GM21515 (cell line): ENCODE measurements around the gene SLC25A51.
"Not testable (repeated sequence)": the region's sequence is repeated elsewhere in the genome, so short reads cannot be mapped to it uniquely, and the experiment has no call there.

Experiments
- ATAC-seq: cut with Tn5 transposase; IDR thresholded peaks from one replicate; pipeline ENCODE4 v1.9.1; 2021; ENCODE audit not compliant: unreplicated experiment

Gene SLC25A51

DNA sequence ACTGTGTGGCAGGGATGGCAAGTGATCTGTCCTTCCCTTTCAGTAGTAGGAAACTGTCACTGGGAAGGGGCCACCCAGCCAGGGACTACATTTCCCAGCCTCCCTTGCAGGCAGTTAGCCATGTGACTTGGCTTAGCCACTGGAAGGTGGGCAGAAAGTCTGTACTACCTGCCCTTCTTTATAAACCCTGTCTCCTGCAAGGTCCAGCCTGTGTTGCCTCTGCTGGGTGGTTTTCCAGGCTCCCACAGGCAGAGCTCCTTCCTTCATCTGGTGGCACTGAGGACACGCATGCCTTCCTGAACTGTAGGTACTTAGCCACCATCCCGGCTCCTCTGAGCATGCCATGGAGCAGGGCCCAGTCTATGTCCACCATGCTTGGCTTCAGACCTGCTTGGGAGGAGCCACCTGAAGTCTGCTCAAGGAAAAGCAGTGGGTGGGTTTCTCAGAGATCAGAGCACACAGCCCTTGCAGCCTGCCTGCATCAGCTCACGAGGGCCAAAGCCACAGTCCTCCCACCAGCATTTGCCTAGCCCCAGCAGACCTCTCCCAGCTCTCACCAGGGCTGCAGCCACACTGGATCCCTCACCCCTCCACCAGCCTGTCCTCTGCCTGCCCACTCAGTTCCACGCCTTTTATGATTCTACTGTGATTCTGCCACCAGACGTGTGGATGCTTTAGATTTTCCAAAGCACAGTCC is 16.7 kb upstream of the SLC25A51 start:
- ATAC-seq, result peak; percentile 58

DNA sequence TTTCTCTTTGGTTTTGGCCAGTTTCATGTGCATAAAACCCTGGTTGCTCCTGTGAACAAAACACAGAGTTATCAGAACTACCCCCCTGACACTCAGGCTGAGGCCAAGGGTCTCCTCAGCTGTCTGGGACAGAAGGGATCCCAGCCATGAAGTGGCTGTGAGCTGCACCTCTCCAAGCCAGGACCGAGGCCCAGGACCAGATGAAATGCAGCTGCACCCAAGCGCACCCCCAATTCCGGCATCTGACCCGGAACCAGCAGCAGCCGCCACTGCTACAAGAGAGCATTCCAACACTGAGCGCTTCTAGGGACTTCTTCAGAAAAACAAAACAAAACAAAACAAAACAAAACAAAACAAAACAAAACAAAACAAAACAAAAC is 16.0 kb upstream of the SLC25A51 start:
- no peak for ATAC-seq

DNA sequence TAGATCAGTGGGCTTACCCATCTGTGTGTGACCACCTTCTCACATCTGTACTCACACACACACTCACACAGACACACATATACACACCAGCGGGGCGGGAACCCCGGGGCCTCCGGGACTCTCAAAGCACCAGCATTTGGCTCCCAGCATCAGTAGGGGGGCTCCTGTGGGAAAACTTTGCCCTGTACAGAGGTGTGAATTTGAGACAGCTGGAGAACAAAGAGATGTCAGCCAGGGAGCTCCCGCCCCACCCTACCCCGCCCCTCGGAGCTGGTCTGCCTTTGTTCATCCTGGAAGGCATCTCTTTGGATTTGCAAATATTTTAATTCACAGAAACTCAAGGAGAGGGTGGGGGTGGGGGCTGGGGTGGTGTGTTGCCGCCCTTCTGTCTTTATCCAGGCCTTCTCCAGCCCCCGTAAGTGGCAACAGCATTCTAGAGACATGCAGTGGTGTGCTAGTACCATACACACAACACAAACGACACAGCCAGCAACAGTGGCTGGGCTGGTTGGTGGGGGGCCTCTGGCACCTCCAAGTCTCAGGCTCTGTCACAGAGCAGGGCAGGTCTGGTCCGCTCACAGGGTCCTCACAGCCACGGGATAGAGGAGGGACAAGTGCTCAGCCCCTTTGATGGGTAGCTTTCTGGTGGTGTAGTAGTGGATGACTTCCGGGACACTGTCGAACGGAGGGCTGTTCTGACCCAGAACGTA is 15.5 kb upstream of the SLC25A51 start:
- no peak for ATAC-seq

DNA sequence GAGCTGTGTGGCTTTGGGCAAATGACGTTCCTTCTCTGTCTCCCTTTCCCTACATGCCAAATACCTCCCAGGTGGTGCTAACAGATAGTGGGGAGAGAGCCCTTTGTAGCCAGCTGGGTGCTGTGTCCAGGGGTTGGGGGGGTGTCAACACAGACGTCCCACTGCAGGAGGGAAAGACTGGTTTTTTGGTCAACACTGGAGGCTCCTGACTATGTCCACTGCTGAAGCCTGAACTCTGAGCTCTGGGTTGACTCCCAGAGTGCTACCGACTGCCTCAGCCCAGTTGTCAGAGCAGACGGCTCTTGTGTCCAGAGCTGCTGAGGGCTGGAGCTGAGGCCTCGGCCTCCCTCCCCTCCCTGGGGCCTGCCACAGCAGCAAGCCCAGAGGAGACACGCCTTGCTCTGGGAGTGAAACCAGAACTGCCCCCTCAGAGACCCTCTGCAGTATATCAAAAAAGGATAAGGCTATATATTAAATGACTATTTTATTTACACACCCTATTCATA is 14.8 kb upstream of the SLC25A51 start:
- ATAC-seq, result no peak

DNA sequence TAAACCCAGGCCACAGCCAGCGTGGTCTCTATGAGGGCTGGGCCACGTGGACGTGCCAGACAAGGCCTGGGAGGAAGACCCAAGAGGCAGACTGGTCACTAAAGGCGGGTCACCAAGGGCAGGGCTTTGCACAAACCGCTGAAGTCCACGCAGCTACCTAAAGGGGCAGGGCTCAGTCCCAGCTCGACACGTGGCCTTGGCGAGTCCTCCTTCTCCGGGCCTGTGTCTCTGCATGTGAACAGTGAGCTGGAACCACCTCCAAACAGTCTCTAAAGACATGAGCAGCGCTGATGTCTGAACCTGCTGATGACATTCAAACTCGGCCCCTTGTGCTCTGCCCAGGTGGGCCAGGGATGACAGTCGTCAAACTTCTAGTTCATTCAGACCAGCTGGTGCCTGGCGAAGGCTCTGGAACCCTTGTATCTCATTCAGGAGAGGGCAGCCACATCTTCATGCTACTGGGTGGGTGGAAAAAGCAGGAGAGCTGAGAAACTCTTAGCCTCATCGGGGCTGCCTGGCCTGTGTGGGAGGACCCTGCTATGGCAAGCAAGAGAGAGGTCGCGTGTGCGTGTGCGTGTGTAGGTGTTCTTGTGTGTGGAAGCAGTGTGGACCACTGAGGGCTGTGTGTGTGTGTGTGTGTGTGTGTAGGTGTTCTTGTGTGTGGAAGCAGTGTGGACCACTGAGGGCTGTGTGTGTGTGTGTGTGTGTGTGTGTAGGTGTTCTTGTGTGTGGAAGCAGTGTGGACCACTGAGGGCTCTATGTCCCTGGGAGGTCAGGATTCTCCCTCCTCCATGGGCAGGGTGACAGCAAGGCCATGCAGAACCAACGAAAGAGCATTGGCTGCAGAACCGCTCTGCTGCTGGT is 14.1 kb upstream of the SLC25A51 start:
- ATAC-seq, result no peak

DNA sequence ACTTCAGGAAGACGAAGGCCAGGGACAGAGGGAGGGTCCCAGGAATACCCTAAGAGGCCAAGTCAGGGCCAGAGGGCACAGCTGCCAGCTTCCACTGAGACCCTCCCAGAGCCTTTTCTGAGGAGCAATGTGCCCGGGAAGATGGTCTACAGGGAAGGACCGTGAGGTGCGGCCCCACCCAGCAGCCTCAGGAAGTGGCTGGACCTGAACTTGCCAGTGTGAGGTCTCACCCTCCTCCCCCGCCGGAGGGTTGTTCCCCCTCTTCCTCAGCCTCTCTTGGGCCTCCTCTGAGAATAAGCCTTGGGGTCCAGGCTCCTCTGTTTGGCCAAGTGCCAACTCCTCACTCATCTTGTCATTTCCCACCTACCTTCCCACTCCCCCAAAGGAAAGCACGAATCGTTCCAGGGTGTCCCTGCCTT is 13.4 kb upstream of the SLC25A51 start:
- ATAC-seq, result no peak

DNA sequence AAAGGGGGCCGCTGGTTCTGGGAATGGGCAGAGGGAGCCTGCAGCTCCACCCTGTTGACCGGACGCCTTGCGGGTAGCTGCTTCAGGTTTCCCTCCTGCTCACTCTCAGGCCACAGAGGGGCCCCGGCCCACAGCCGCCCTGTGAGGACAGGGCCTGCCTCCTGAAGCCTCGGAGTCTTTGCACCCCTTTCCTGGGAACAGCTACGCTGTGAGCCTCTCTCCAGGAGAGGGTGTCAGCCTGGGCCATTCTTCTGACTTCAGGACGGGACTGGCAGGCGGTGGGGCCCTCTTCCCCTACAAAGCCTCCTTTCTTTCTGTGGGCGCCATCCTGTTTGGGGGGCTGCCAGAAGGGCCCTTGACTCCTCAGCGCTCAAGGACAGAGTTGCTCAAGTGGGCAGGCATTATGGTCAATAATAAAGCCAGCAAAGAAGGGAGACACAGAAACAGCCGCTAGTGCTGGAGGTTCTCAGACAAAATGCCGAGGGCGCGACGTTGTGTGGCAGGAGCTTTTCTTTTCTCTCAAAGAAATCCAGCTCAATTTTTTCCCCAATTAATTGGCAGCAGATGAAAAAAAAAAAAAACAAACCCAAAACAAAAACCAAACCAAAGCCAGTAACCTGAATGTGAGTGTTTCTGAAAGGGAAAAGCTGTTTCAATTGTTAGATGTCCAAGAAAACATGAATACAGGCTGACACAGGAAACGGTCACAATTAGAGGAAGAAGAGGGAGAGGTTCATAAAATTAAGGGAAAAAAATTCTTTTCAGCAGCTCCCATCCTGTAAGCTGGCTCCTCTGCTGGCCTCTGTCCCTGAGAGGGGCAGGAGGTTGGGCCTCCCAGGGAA is 12.8 kb upstream of the SLC25A51 start:
- ATAC-seq, result no peak

DNA sequence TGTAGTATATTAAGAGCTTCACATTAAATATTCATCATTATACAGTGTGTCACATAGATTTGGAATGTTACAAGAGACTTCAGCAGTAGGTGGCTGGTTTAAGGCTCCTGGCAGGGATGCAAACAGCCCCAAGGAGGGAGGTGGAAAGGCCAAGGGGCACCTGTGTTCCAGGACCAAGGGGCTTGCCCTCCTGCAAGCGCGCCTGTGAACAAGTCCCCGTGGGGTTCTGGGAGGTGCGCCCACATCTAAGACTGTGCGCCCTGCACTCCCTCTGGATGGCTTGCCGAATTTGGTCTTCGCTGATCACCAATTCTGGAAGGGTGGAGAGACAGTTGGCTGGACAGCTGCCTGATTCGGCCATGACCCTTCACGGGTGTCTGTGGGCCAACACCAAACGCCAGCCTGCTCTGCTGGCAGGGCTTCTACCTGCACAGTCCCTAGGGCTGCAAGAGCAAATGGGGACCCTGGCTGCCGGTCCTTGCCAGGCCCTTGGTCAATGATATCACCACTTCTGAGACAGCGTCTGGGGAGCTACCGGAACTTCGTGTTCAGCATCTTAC is 12.1 kb upstream of the SLC25A51 start:
- no peak for ATAC-seq

DNA sequence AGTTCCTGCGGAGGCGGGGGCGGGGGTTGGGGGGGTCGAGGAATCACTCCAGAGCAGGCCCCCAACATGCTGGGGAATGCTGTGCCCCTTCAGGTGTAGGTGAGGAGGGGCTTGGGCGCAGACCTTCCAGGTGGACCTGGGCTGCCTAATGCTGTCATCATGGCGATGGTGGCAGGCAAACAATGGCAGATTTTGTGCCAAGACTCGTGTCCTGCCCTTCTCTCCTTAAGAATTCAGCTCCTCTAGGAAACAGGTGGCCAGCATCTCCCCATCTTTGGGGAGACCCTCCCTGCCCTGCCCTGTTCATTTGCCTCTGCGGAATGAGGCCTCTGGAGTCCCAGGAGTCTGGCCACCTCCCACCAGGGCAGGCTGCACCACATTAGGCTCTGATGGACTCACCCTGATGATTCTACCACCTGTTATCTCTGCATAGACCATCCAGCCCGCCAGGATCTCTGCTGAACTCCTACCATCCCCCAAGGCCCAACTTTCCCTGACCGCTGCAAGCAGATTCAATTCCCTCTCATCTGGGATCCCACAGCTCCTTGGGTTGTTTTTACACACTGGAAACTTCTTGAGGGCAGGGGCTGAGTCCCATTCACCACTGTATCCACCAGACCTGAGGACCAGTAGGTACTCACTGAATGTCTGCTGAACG is 10.9 kb upstream of the SLC25A51 start:
- no peak for ATAC-seq

DNA sequence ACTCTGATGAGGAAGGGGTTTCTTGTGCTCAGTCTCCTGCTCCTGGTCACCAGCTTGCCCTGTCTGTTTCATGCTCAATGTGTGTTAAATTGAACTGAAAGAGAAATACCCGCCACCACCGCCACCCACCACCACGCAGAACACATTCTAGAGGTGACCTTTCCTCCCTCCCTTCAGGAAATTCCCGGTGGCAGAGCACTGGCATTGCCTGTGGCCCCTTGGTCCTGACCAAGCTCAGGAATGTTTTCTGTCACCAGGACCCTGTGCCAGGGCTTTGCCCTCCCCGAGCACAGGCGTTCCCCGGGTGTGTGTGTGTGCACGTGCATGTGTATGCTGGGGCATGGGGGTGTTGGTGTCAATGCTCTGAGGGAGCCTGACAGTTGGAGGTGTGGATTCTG is 10.2 kb upstream of the SLC25A51 start:
- ATAC-seq, result no peak

DNA sequence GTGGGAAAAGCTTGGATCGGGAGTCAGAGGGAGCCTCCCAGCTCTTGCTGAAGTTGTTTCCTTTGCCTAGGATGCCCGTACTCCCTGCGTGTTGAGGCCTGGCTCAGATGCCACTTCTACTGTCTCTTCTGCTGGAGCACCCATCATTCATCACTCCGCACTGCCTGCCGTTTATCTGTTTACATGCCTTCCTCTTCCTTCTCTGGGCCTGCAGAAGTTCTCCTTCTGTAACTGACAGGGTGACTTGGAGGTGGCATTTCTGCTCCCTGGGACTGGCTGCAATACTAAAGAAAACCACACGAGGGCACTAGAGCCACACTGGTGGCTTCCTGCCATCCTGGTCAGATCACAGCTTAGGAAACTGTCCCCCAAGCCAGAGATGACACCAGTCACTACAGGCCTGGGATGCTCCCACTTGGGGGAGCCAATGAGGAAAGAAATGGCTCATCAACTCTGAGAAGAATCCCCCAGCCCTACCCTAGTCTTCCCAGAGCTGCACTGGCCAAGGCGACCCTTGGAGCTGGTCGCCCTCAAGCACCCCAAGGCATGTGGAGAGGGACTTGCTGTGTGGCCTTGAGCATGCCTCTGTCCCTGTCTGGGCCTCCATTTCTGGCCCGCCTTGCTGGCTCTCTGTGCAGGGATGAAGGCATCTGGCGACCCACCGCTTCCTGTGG is 9.7 kb upstream of the SLC25A51 start:
- peak; percentile 75 for ATAC-seq

DNA sequence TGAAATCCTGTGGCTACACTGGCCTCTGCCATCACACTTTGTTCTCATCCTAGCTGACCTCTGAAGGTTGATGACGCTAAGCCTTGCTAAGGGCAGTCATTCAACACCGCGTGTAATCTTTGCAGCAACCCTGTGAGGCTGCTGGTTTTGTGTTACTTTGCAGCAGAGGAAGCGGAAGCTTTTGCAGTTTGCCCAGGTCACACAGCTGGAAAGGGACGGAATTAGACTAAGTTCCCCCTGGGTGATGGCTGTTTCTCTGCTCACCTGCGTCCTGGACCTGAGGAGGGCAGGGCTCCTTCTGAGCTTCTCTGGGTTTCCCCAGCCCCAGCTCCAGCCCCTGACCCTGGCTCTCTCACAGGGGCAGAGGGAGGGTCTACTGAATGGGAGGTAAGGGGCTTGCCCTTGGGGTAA is 7.3 kb upstream of the SLC25A51 start:
- no peak for ATAC-seq

DNA sequence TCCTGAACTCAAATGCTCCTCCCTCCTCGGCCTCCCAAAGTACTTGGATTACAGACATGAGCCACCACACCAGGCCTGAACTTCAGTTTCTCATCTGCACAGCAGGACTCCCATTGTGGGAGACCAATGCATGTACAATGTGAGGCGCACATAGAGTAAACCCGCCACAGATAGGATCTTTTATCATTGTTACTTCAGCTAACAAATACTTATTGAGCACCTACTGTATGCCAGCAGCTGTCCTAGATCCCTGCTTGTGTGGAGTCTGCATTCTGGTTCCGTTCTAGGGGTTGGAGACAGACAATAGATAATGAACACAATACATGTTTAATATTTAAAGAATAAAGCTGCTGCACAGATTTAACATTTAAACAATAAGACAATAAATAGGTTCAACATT is 6.3 kb upstream of the SLC25A51 start:
- ATAC-seq, result no peak

DNA sequence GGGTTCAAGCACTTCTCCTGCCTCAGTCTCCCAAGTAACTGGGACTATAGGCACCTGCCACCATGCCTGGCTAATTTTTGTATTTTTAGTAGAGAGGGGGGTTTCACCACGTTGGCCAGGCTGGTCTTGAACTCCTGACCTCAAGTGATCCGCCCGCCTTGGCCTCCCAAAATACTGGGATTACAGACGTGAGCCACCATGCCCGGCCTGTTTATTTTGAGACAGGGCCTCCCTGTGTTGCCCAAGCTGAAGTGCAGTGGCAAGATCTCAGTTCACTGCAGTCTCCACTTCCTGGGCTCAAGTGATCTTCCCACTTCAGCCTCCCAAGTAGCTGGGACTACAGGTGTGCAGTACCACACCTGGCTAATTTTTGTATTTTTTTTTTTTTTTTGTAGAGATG is 5.9 kb upstream of the SLC25A51 start:
- not testable (repeated sequence) for ATAC-seq

DNA sequence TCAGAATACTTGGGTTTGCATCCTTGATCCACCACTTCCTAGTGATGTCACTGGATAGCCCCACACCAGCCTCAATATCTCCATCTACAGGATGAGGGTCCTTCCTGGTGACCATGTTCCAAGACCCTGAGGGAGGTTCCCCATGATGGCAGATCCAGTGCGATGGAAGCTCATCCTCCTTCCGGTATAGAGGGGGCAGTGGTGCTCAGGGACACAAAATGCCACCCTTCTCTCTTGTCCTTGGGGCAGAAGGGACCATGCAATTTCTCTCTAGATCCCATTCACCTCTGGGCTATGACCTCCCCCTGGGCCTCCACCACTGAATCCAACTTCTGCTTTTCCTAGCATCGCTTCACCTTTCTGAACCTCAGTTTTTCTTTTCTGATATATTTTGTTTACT is 5.4 kb upstream of the SLC25A51 start:
- ATAC-seq, result no peak

DNA sequence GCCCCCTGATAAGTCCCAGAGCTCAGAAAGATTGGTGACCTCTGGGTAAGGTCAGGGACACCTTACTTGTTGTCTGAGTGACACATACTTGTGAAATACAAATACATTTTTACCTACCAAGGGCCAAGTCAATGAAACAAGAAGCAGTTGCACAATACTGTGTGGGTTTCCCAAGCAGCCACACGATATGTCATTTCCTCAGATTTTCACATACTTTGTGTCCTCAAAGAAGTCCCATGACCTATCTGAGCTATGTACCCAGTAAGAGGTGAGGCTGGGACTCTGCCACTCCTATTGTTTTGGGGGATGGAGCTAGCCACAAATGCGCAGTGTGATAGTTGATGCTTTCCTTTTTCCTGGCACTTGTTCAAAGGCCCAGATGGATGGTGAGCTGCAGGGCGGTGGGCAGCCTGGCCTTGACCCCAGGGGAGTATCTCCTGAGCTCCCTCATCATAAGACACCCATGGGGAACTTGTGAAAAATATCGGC is 4.8 kb upstream of the SLC25A51 start:
- no peak for ATAC-seq

DNA sequence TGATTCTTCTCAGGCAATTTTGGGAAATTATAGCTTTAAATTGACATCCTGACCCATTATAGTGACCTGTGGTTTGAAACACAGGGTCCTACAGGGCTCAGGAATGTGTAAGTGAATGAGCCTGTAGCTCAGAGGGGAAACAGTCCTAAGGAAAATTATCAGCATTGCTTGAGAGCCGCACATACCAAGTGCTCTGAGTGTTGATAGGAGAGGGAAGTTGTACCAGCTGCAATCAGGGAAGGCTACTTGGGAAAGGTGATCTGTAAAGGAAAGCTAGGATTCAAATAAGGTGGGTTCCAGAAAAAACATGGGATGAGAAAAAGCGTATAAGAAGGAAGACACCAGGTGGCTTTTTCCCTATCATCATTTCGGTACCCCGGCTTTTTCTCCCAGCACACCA is 4.4 kb upstream of the SLC25A51 start:
- ATAC-seq, result no peak

DNA sequence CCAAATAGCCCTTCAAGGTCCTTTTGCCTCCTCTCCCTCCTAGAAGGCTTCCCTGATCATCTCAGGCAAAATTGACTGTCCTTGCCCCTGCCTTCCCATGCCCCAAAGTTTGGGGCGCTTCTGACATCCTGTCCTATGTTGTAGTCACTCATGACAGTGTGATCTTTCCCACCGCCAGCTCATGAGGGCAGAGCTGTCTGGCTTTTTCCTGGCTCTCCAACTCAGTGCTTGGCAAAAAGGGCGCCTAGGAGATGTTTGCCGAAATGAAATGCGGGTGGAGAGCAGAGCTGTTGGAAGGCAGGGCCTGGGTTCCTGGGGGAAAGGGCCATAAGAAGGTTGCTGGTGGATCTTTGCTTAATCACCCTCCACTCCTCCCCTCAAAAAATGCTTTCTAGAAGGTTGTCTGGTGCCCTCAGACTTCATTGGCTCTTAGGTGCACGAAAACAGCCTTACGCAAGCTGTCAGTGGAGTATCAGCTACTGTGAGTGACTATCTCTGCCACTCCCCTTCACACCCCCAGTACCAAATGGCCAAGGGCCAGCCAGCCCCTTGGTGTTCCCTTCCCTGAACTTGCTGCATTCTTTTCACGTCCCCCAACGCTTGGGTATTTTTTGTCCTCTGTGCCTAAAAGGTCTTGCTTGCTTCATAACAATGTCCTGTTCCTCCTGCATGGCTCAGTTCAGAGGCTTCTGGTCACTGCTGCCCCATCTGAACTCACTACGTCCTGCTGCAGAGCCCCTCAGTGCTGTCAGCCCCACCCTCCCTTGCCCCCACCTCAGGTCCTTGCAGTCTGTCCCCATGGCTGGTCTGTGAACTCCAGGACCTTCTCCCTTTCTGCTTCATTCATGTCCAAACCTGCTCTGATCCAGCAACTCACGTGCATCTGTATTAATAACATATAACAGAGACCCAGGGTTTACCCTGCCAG is 2.6 kb upstream of the SLC25A51 start:
- no peak for ATAC-seq
